Measurements from ENCODE around the gene CORO7.
A peak's percentile ranks its signal among the peaks of the same experiment; 100 is the strongest.

CORO7 gene

GRCh38 chr16:4373356-4373908 lies 43.0 kb downstream of the CORO7 start:
- H3K4me3 ChIP-seq (ENCODE audit: low read depth, low read length): no peak overlapping the region

- H3K4me3 ChIP-seq (ENCODE audit: low read depth, low read length): peak overlapping the region; percentile 47
Observed at GRCh38 chr16:4372578-4373355, 43.6 kb downstream of the CORO7 start.

GRCh38 chr16:4372001-4372577 lies 44.3 kb downstream of the CORO7 start:
- peak overlapping the region; percentile 47 for H3K4me3 ChIP-seq (ENCODE audit: low read depth, low read length)

- H3K4me3 ChIP-seq (ENCODE audit: low read depth, low read length): peak within 1 kb of the TSS; percentile 47
Observed at GRCh38 chr16:4371357-4372000, 44.9 kb downstream of the CORO7 start, which contains the start of gene VASN. Gene VASN (plus strand): TSS chr16:4371848. CDS start chr16:4380878, 9,030 bp downstream.

GRCh38 chr16:4370570-4371356 lies 45.6 kb downstream of the CORO7 start:
- H3K4me3 ChIP-seq (ENCODE audit: low read depth, low read length): no peak overlapping the region

- no peak overlapping the region for H3K4me3 ChIP-seq (ENCODE audit: low read depth, low read length)
Observed at GRCh38 chr16:4370151-4370550, 46.2 kb downstream of the CORO7 start.

GRCh38 chr16:4369007-4369733 lies 47.2 kb downstream of the CORO7 start:
- no peak overlapping the region for H3K4me3 ChIP-seq (ENCODE audit: low read depth, low read length)

- H3K4me3 ChIP-seq (ENCODE audit: low read depth, low read length): no peak overlapping the region
Observed at GRCh38 chr16:4367393-4367856, 49.0 kb downstream of the CORO7 start.

- no peak overlapping the region for H3K4me3 ChIP-seq (ENCODE audit: low read depth, low read length)
Observed at GRCh38 chr16:4366016-4366415, 50.4 kb downstream of the CORO7 start.

GRCh38 chr16:4365615-4366014 lies 50.8 kb downstream of the CORO7 start:
- no peak overlapping the region for H3K4me3 ChIP-seq (ENCODE audit: low read depth, low read length)

- no peak overlapping the region for H3K4me3 ChIP-seq (ENCODE audit: low read depth, low read length)
Observed at GRCh38 chr16:4365014-4365406, 51.4 kb downstream of the CORO7 start.

- H3K4me3 ChIP-seq (ENCODE audit: low read depth, low read length): no peak overlapping the region
Observed at GRCh38 chr16:4364196-4365013, 52.0 kb downstream of the CORO7 start.

- H3K4me3 ChIP-seq (ENCODE audit: low read depth, low read length): no peak overlapping the region
Observed at GRCh38 chr16:4362476-4363135, 53.8 kb downstream of the CORO7 start.

- no peak overlapping the region for H3K4me3 ChIP-seq (ENCODE audit: low read depth, low read length)
Observed at GRCh38 chr16:4361944-4362311, 54.5 kb downstream of the CORO7 start.

- H3K4me3 ChIP-seq (ENCODE audit: low read depth, low read length): no peak overlapping the region
Observed at GRCh38 chr16:4361033-4361943, 55.1 kb downstream of the CORO7 start.

GRCh38 chr16:4360538-4361021 lies 55.8 kb downstream of the CORO7 start:
- no peak overlapping the region for H3K4me3 ChIP-seq (ENCODE audit: low read depth, low read length)

GRCh38 chr16:4359914-4360313 lies 56.5 kb downstream of the CORO7 start:
- no peak overlapping the region for H3K4me3 ChIP-seq (ENCODE audit: low read depth, low read length)

Data from iPS-11a (cell line).